ENCODE data around the gene FNDC10. TPM values are rescaled to one million over a fixed set of nuclear protein-coding genes. Genes with fewer than 3 reads are reported as not detected.

Gene FNDC10
- total RNA-seq, 1 donor from 2014 or later, result 4.6 TPM

DNA sequence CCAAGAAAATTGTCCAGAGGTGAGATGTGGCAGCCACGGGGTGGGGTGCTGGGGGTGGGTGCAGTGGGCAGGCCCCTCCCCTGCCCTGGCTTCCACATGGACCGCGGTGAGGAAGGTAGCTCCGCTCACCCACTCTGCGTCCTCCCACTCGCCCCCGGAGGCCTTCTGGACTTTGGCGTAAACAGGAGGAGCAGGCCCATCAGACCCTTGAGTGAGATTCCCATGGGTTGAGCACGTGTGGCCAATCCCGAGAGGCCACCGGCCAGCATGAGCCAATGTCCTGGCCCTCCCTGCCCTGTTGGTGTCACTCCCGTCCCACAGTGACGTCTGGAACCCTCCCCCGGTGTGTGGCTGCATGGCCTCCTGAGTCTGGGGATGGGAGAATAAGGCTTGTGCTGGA, 51.3 kb downstream of the FNDC10 start:
- DNase-seq (ENCODE audit: low spot score), result no peak

Other genes with a start within 250 kb of the FNDC10 start
- gene MXRA8, start 241.6 kb downstream of the FNDC10 start, total RNA-seq, result 73.1 TPM
- gene AURKAIP1, start 224.9 kb downstream of the FNDC10 start, total RNA-seq, result 135 TPM
- gene CCNL2, start 200.8 kb downstream of the FNDC10 start, total RNA-seq, result 194 TPM
- gene MRPL20, start 192.8 kb downstream of the FNDC10 start, total RNA-seq, result 99.2 TPM
- 10.1 TPM for gene ANKRD65, start 178.9 kb downstream of the FNDC10 start, total RNA-seq
- gene VWA1, start 164.4 kb downstream of the FNDC10 start, total RNA-seq, result 122 TPM
- 7.0 TPM for gene ATAD3C, start 150.4 kb downstream of the FNDC10 start, total RNA-seq
- 20.3 TPM for gene ATAD3B, start 128.4 kb downstream of the FNDC10 start, total RNA-seq
- gene ATAD3A, start 88.0 kb downstream of the FNDC10 start, total RNA-seq, result 27.9 TPM
- 4.7 TPM for gene TMEM240, start 59.5 kb downstream of the FNDC10 start, total RNA-seq
- 117 TPM for gene SSU72, start 25.3 kb downstream of the FNDC10 start, total RNA-seq
- 135 TPM for gene MIB2, start 15.4 kb upstream of the FNDC10 start, total RNA-seq
- gene MMP23B, start 32.0 kb upstream of the FNDC10 start, total RNA-seq, result 56.0 TPM
- 24.2 TPM for gene CDK11B, start 58.9 kb upstream of the FNDC10 start, total RNA-seq
- 108 TPM for gene SLC35E2B, start 92.7 kb upstream of the FNDC10 start, total RNA-seq
- gene CDK11A, start 124.2 kb upstream of the FNDC10 start, total RNA-seq, result 31.5 TPM
- gene NADK, start 178.3 kb upstream of the FNDC10 start, total RNA-seq, result 98.4 TPM